ENCODE data around the gene ZER1. TPM values are rescaled to one million over a fixed set of nuclear protein-coding genes. Genes with fewer than 3 reads are reported as not detected.

The ZER1 gene
- polyA plus RNA-seq, 3 donors, result 16.1 to 25.6 (median 18.0) TPM

GRCh38 chr9:128722380-128723351, 49.1 kb downstream of the ZER1 start:
- Mint-ChIP-seq H3K36me3 (peaks cover 11 to 27% of the 10 kb centered on the region in 2 donors), H3K27me3 (ENCODE audit: low read depth in 3 of 3) (peaks cover 0 to 3% (median 2%) of the 10 kb centered on the region in 3 donors), H3K4me3 (peak overlapping the region in 1 of 2 donors; percentile 53), H3K9me3 (peaks cover 0 to 3% (median 0%) of the 10 kb centered on the region in 7 donors), H3K4me1 (peaks cover 27% of the 10 kb centered on the region), H3K27ac (peak overlapping the region; percentile 37 to 88 (median 72))
- Histone ChIP-seq H3K9ac (ENCODE audit: insufficient read depth, low read length, poor library complexity, severe bottlenecking) (peak overlapping the region; percentile 84), H3K4me3 (replicated peaks in 1 of 3; ENCODE audit: low read depth in 2 of 3, low read length in 3 of 3) (peak overlapping the region in 1 of 3 experiments; percentile 96), H3K27me3 (ENCODE audit: control insufficient read depth in 2 of 2, insufficient read depth in 2 of 2, low read length in 2 of 2) (no peaks in the 10 kb centered on the region), H3K4me1 (ENCODE audit: control insufficient read depth in 1 of 2, insufficient read depth in 2 of 2, low read length in 2 of 2) (peaks cover 15 to 23% of the 10 kb centered on the region in 2 donors), H2AFZ (ENCODE audit: insufficient read depth, low read depth, low read length, poor library complexity, severe bottlenecking) (peak overlapping the region; percentile 99), H4K20me1 (ENCODE audit: insufficient read depth, low read length) (no peaks in the 10 kb centered on the region), H3K27ac (ENCODE audit: low read depth in 1 of 2, low read length in 2 of 2) (no peak overlapping the region), H3K9me3 (replicated peaks in 1 of 2; ENCODE audit: control insufficient read depth in 1 of 2, insufficient read depth in 1 of 2, low read length in 2 of 2) (no peaks in the 10 kb centered on the region), H3K79me2 (ENCODE audit: insufficient read depth, low read length) (peaks cover 12% of the 10 kb centered on the region), H3K36me3 (replicated peaks in 1 of 2; ENCODE audit: control insufficient read depth in 1 of 2, insufficient read depth in 2 of 2, low read length in 2 of 2) (peaks cover 17 to 27% of the 10 kb centered on the region in 2 donors), H3K4me2 (replicated peaks; ENCODE audit: extremely low read depth, low read length, poor library complexity, severe bottlenecking) (peak overlapping the region; percentile 85)
- TF ChIP-seq CTCF (IDR thresholded peaks at IDR 0.05), result no peak
- 56% methylated on average over 6 of the region's 9 CpGs for WGBS (ENCODE audit: insufficient coverage)
- no peak for DNase-seq
- intact Hi-C loops (cut with micrococcal nuclease), result loop anchor here in 1 of 2 donors (10.0 kb wide), 1 partner anchor 222 kb away; the partner anchor contains the start of genes DOLK and NUP188

- peaks cover 15 to 23% of the 10 kb centered on the region in 2 donors for H3K4me1 ChIP-seq (ENCODE audit: control insufficient read depth in 1 of 2, insufficient read depth in 2 of 2, low read length in 2 of 2)
- H3K79me2 ChIP-seq (ENCODE audit: insufficient read depth, low read length), result peaks cover 12% of the 10 kb centered on the region
- peaks cover 17 to 27% of the 10 kb centered on the region in 2 donors for H3K36me3 ChIP-seq (replicated peaks in 1 of 2; ENCODE audit: control insufficient read depth in 1 of 2, insufficient read depth in 2 of 2, low read length in 2 of 2)
- H4K20me1 ChIP-seq (ENCODE audit: insufficient read depth, low read length), result no peaks in the 10 kb centered on the region
- Mint-ChIP-seq H3K4me3 (no peak overlapping the region), H3K27me3 (ENCODE audit: low read depth in 3 of 3) (peaks cover 0 to 4% (median 2%) of the 10 kb centered on the region in 3 donors), H3K36me3 (peaks cover 11 to 27% of the 10 kb centered on the region in 2 donors), H3K27ac (peak overlapping the region in 1 of 7 donors; percentile 8), H3K9me3 (peaks cover 0 to 3% (median 0%) of the 10 kb centered on the region in 7 donors), H3K4me1 (peaks cover 27% of the 10 kb centered on the region)
- H3K27me3 ChIP-seq (ENCODE audit: control insufficient read depth in 2 of 2, insufficient read depth in 2 of 2, low read length in 2 of 2), result no peaks in the 10 kb centered on the region
- no peak overlapping the region for H3K4me2 ChIP-seq (replicated peaks; ENCODE audit: extremely low read depth, low read length, poor library complexity, severe bottlenecking)
- no peak overlapping the region for H3K9ac ChIP-seq (ENCODE audit: insufficient read depth, low read length, poor library complexity, severe bottlenecking)
- no peak overlapping the region for H3K27ac ChIP-seq (ENCODE audit: low read depth in 1 of 2, low read length in 2 of 2)
- TF ChIP-seq CTCF (IDR thresholded peaks at IDR 0.05), result no peak
- 98% methylated on average over 4 of the region's 18 CpGs for WGBS (ENCODE audit: insufficient coverage)
- H3K9me3 ChIP-seq (replicated peaks in 1 of 2; ENCODE audit: control insufficient read depth in 1 of 2, insufficient read depth in 1 of 2, low read length in 2 of 2), result no peaks in the 10 kb centered on the region
- intact Hi-C loops (cut with micrococcal nuclease), result loop anchor here in 1 of 2 donors (10.0 kb wide), 1 partner anchor 223 kb away; the partner anchor contains the start of genes DOLK and NUP188
- H3K4me3 ChIP-seq (replicated peaks in 1 of 3; ENCODE audit: low read depth in 2 of 3, low read length in 3 of 3), result no peak overlapping the region
- no peak overlapping the region for H2AFZ ChIP-seq (ENCODE audit: insufficient read depth, low read depth, low read length, poor library complexity, severe bottlenecking)
- DNase-seq, result no peak
Measured at GRCh38 chr9:128721487-128722010, 50.2 kb downstream of the ZER1 start.

All from CD14-positive monocyte (primary cell).